ENCODE data around the gene MEG3. TPM values are rescaled to one million over a fixed set of nuclear protein-coding genes. Genes with fewer than 3 reads are reported as not detected.

MEG3 gene
- total and polyA plus RNA-seq, 9 of the 15 experiments (the other 6 are each of a cell fraction or from before 2014, with no cell fraction given): 0.10 to 5.3 (median 1.0) TPM; not detected in 1

- TF ChIP-seq CTCF (IDR thresholded peaks at IDR 0.05 in 2 of 3, conservative IDR thresholded peaks at IDR 0.05 in 1 of 3; ENCODE audit: insufficient read depth in 2 of 3, low read depth in 1 of 3, low read length in 3 of 3): peak; percentile 16 to 56 (median 50); a peak in 4 of 6 replicates
- TF ChIP-seq FOXP1 (CRISPR knock-in tag; IDR thresholded peaks at IDR 0.05): no peak
- TF ChIP-seq MYNN (IDR thresholded peaks at IDR 0.05): no peak
- no peak for TF ChIP-seq MYNN (CRISPR knock-in tag; IDR thresholded peaks at IDR 0.05)
- peak; percentile 26; the same call in 1 of the 2 replicates for TF ChIP-seq REST (IDR thresholded peaks at IDR 0.05; ENCODE audit: borderline replicate concordance)
- no peak for TF ChIP-seq REST (CRISPR knock-in tag; IDR thresholded peaks at IDR 0.05; ENCODE audit: low read depth)
- peak; percentile 53; the same call in 1 of the 2 replicates for TF ChIP-seq CBX5 (IDR thresholded peaks at IDR 0.05; ENCODE audit: borderline replicate concordance, low read depth)
- TF ChIP-seq HEY1 (CRISPR knock-in tag; IDR thresholded peaks at IDR 0.05; ENCODE audit: borderline replicate concordance): no peak
- no peak for TF ChIP-seq STAT6 (CRISPR knock-in tag; IDR thresholded peaks at IDR 0.05)
- peak; percentile 16 for TF ChIP-seq CTCFL (IDR thresholded peaks at IDR 0.05; ENCODE audit: borderline replicate concordance, insufficient read depth, low read depth, low read length, poor library complexity, severe bottlenecking)
- TF ChIP-seq ZNF584 (CRISPR knock-in tag; IDR thresholded peaks at IDR 0.05; ENCODE audit: low read depth): no peak
- TF ChIP-seq ARHGAP35 (IDR thresholded peaks at IDR 0.05; ENCODE audit: partially characterized antibody): no peak
Observed at GRCh38 chr14:100828031-100828769, 2.3 kb downstream of the MEG3 start (continued).

All from K562 (cell line).